DND-41 (cell line): Measurements from ENCODE around the gene HSD17B2.

Experiments
- ATAC-seq: fragments of 200-7000 bp; cut with Tn5 transposase; 3 replicates; pipeline ENCODE4 v1.9.1; 2021; ENCODE audit warnings: low read depth; ENCODE audit not compliant: insufficient read depth
- DNase-seq: peaks from one replicate; pipeline ENCODE4 v3.0.0-alpha.2; 2020
- H2AFZ ChIP-seq: 2 replicates; pipeline ENCODE4 v1.6.0; 2012; ENCODE audit warnings: low read depth, low read length
- H3K27ac ChIP-seq: 2 replicates; pipeline ENCODE4 v1.5.1; 2012; ENCODE audit warnings: low read length, inconsistent platforms
- H3K27me3 ChIP-seq: fragments of 200-600 bp; sonication (generic); 2 replicates; pipeline ENCODE4 v1.6.0; 2012; ENCODE audit warnings: low read length, mild to moderate bottlenecking, inconsistent platforms; ENCODE audit not compliant: insufficient read depth, poor library complexity
- H3K36me3 ChIP-seq: 2 replicates; pipeline ENCODE4 v1.5.1; 2012; ENCODE audit warnings: low read length, inconsistent platforms; ENCODE audit not compliant: insufficient read depth
- H3K4me1 ChIP-seq: 2 replicates; pipeline ENCODE4 v1.5.1; 2012; ENCODE audit warnings: mild to moderate bottlenecking, low read length; ENCODE audit not compliant: insufficient read depth
- H3K4me2 ChIP-seq: 2 replicates; pipeline ENCODE4 v1.6.0; 2012; ENCODE audit warnings: mild to moderate bottlenecking, moderate library complexity, low read length, inconsistent platforms; ENCODE audit not compliant: insufficient read depth
- H3K4me3 ChIP-seq, 2 experiments: fragments of 200-600 bp in 1 of 2; shearing (Covaris generic) in 1 of 2; 2 replicates each; pipeline ENCODE4 v1.5.1; 2012 to 2016; ENCODE audit warnings: inconsistent platforms in 2 of 2, low read length in 2 of 2, mild to moderate bottlenecking in 2 of 2, low read depth in 1 of 2, moderate library complexity in 1 of 2
- H3K79me2 ChIP-seq: 2 replicates; pipeline ENCODE4 v1.6.0; 2012; ENCODE audit warnings: low read length, inconsistent platforms; ENCODE audit not compliant: insufficient read depth
- H3K9ac ChIP-seq: 2 replicates; pipeline ENCODE4 v1.6.0; 2012; ENCODE audit warnings: low read depth, mild to moderate bottlenecking, inconsistent platforms, low read length, moderate library complexity
- H3K9me3 ChIP-seq: 2 replicates; pipeline ENCODE4 v1.5.1; 2012; ENCODE audit warnings: low read length, moderate library complexity, mild to moderate bottlenecking, inconsistent platforms; ENCODE audit not compliant: insufficient read depth, severe bottlenecking
- H4K20me1 ChIP-seq: 2 replicates; pipeline ENCODE4 v1.6.0; 2012; ENCODE audit warnings: low read length; ENCODE audit not compliant: insufficient read depth
- EZH2 ChIP-seq: IDR thresholded peaks from 3 replicates; pipeline ENCODE4 v1.6.1; 2012; ENCODE audit warnings: borderline replicate concordance, low read depth, mild to moderate bottlenecking, moderate library complexity, low read length, inconsistent platforms; ENCODE audit not compliant: severe bottlenecking
- TF ChIP-seq, protein P1 (sequence below): IDR thresholded peaks from 2 replicates; pipeline ENCODE4 v1.5.1; 2012; ENCODE audit warnings: borderline replicate concordance, low read length, moderate library complexity, mild to moderate bottlenecking; ENCODE audit not compliant: poor library complexity, severe bottlenecking; ENCODE audit errors: extremely low read depth

The HSD17B2 gene

GRCh38 chr16:81992859-81993258, 42.2 kb upstream of the HSD17B2 start:
- Histone ChIP-seq H4K20me1 (no peaks in the 10 kb centered on the region), H3K27me3 (peaks cover 3% of the 10 kb centered on the region), H3K4me1 (no peaks in the 10 kb centered on the region), H3K9ac (no peak overlapping the region), H3K4me3 (no peak overlapping the region), H3K36me3 (no peaks in the 10 kb centered on the region), H3K9me3 (no peaks in the 10 kb centered on the region), H3K79me2 (no peaks in the 10 kb centered on the region), H2AFZ (no peak overlapping the region), H3K27ac (no peak overlapping the region), H3K4me2 (no peak overlapping the region)
- TF ChIP-seq EZH2: no peak
- TF ChIP-seq, protein P1, sequence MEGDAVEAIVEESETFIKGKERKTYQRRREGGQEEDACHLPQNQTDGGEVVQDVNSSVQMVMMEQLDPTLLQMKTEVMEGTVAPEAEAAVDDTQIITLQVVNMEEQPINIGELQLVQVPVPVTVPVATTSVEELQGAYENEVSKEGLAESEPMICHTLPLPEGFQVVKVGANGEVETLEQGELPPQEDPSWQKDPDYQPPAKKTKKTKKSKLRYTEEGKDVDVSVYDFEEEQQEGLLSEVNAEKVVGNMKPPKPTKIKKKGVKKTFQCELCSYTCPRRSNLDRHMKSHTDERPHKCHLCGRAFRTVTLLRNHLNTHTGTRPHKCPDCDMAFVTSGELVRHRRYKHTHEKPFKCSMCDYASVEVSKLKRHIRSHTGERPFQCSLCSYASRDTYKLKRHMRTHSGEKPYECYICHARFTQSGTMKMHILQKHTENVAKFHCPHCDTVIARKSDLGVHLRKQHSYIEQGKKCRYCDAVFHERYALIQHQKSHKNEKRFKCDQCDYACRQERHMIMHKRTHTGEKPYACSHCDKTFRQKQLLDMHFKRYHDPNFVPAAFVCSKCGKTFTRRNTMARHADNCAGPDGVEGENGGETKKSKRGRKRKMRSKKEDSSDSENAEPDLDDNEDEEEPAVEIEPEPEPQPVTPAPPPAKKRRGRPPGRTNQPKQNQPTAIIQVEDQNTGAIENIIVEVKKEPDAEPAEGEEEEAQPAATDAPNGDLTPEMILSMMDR: no peak
- ATAC-seq: no peak
- DNase-seq: no peak

GRCh38 chr16:81994485-81994884, 40.6 kb upstream of the HSD17B2 start:
- no peak overlapping the region for H3K4me2 ChIP-seq
- H3K79me2 ChIP-seq: no peaks in the 10 kb centered on the region
- no peak overlapping the region for H3K4me3 ChIP-seq
- H3K27ac ChIP-seq: no peak overlapping the region
- H2AFZ ChIP-seq: no peak overlapping the region
- no peaks in the 10 kb centered on the region for H4K20me1 ChIP-seq
- peaks cover 3% of the 10 kb centered on the region for H3K27me3 ChIP-seq
- TF ChIP-seq EZH2: no peak
- TF ChIP-seq, protein P1: peak; percentile 25
- no peaks in the 10 kb centered on the region for H3K4me1 ChIP-seq
- H3K9me3 ChIP-seq: no peaks in the 10 kb centered on the region
- no peak overlapping the region for H3K9ac ChIP-seq
- ATAC-seq: no peak
- H3K36me3 ChIP-seq: no peaks in the 10 kb centered on the region
- no peak for DNase-seq

DNA sequence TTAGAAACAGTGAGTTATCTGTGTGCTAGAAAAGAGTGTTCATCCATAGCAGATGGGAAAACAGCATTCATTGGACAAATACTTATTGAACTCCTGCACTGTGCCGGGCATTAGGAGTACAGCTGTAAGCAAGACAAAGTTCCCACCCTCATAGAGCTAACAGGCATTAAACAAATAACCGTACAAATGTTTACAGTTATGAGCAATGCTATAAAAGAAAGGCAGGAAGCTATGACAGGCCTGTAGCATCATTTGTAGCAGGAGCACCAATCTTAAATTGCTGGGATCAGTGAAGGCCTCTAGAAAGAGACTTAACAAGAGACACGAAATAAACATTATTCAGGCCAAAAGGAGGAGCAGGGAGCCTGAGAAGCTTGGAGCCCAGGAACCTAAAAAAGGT, 39.4 kb upstream of the HSD17B2 start:
- no peak overlapping the region for H3K4me3 ChIP-seq
- no peak overlapping the region for H3K27ac ChIP-seq
- no peak overlapping the region for H3K4me2 ChIP-seq
- DNase-seq (no peak), ATAC-seq (no peak)
- no peaks in the 10 kb centered on the region for H3K36me3 ChIP-seq
- H2AFZ ChIP-seq: no peak overlapping the region
- no peaks in the 10 kb centered on the region for H3K4me1 ChIP-seq
- H4K20me1 ChIP-seq: no peaks in the 10 kb centered on the region
- no peak overlapping the region for H3K9ac ChIP-seq
- H3K27me3 ChIP-seq: peaks cover 3% of the 10 kb centered on the region
- TF ChIP-seq EZH2: no peak
- TF ChIP-seq, protein P1: no peak
- no peaks in the 10 kb centered on the region for H3K9me3 ChIP-seq
- no peaks in the 10 kb centered on the region for H3K79me2 ChIP-seq
